GM21528 (cell line): ENCODE results near the gene TRPC4.

Experiments used
- ATAC-seq: cut with Tn5 transposase; IDR thresholded peaks from one replicate; pipeline ENCODE4 v1.9.1; 2021; ENCODE audit warnings: mild to moderate bottlenecking, moderate library complexity; ENCODE audit not compliant: unreplicated experiment, low FRiP score

The TRPC4 gene

DNA sequence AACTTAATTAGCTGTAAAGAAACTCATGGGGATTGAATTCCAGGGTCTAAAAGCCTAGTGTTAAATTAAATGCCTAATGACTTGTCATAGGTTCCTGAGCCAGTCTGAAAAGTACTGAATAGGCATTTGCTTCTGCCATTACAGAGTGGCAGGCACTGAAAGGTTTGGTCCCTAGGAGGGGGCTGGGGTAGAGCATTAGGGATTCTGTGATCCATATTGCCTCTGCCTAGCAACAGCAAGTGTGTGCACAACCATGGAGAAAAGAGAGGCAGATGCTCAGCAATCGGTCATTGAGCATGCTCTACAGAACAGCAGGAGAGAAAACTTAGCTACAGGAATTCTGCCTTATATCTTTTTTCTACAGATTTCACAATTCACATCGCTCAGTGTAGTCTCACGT, 133.5 kb downstream of the TRPC4 start:
- no peak for ATAC-seq

DNA sequence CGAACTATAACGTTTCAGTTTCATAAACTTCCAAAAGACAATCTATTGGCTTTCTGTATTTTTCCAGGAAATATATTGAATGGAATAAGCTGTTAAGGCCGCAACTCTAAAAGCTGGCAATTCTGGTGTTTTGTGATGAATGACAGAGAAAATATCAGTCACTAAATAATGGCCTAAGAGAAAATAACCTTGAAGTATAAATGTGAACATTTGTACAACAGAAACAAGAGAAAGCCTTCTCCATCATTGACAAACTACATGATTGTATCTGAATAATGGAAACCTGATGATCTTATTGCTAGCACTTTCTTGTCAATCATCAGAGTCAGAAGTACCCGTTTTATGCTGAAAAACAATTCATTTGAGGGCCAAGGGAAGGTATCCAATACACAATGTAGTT, 134.3 kb downstream of the TRPC4 start:
- ATAC-seq = no peak

DNA sequence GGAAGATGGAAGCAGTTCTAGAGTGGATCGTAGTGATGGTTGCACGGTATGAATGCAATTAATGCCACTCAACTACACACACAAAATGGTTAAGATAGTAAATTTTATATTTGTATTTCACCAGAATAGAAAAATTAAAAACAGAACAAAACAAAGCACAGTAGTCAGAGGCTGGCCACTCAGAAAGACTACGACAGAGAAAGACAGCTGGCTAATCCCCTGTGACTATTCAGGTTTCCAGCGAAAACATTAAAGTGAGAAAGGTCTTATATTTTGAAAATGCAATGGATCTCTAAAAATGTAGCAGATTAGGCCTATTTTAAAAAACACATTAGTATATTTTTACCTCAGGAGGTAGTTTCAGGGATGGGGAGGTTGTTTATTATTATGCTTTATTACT, 139.7 kb downstream of the TRPC4 start:
- ATAC-seq = no peak

DNA sequence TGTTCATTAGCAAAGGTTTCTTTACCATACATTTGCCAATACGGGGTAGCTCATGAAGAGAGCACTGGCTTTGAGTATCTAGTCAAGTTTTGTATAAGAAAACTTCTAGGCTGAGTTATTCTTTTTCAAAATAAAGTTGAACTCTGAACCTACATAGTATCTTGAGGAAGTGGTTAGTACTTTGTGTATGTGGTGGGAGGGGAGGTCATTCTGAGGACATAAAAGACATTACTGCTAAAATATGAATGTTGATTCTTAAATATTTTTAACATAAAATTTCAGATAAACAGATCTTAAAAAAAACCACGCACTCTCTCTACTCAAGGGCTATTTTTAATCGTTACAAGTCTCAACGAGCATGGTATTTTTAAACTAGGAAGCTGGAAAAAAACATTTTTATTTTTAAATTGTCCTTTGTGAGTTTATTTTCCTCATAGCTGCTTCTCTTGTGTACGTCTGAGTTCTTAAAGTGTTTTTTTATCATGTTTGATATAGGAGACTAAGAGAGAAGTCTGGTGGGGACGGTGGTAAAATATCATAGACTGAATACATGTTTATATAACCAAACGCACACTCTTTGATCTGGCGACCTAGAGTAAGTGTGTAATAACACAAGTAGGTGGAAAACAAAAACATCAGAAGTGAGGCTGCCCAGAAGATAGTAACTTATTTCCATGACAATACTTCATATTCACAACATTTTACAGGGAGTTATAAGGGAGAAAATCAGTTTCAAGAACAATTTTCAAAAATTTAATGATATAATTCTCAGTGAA, 153.0 kb downstream of the TRPC4 start:
- ATAC-seq = no peak

DNA sequence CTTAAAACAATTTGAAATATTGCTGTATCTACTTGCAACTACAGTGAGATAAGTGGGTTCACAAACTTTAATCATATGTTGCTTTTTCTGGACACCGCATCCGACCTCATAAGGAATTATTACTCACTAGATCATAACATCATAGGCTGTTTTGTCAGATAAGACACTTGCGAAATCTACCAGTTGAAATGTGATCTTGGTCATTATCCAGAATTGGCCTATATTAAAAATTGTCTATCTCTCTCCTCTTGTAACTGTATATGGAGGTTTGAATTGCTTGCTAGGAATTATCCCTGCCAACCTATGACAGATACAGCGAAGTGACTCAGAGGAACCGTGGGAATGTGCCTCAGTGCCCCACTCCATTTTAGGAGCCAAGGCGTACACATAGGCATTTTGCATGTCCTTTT, 154.0 kb downstream of the TRPC4 start:
- ATAC-seq = no peak

DNA sequence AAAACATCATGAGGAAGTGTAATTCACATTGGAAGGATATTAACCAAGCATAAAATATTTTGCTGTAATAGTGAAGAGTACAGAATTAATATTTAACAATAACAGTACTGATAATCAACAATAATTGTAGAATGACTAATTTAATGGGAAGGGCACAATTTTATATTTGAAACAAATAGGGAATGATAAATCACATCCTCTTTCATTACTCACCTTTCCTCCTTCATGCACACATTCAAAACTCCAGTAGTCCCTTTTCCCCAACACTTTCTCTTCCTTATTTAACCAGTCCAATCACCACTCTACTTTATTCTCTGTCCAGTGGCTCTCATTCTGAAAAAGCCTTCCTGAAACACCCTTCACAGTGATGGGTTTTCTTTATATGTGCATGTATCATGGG, 160.3 kb downstream of the TRPC4 start:
- ATAC-seq = no peak

DNA sequence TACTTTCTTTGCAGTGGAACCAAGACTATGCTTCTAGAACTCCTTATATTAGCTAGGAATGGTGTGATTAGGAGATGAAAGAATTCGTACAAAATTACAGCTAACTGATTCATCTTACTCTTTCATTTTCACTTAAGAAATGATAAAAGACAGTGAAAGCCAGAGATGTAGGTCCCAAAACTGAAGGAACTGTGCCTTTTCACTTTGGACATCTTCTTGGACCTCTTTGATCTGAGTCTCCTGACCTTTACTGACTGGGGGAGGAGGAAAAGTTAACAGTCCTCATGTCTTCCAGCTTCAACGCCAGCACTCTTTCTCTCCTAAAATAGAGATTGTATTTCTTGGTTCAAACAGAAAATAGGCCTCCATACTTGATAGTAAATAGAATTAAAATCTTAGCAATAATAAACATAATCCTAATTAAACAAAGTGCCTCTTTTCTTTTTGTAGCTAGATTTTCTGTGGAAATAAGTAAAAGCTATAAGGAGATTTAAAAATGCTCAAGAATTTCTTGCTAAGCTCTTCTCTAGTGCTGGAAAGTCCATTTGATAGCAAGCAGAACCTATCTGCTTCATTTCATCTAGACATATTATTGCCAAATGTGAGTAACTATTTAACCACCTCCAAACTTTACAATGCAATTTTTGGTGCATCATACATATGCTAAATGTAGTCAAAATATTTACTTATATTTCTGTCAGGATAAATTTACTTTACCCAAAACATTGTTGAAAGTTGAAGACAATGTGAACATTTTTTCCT, 161.7 kb downstream of the TRPC4 start:
- no peak for ATAC-seq

DNA sequence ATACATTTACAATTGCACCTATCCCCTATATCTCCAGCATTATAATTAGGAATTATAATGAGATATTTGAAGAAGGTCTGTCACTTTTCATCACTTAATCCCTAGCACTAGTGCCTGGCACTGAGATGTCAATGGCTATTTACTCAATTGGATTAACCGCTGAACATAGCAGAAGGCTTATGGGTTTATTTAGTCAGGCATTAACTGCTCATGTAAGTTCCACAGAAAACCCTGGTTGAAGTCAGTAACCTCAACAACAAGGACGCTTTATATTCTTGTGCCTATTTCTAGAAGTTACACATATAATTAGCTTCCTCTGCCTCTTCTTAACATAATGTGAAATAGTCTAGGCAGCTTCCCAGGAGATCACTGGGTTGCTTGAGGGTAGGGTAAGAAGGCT, 163.5 kb downstream of the TRPC4 start:
- ATAC-seq = no peak

DNA sequence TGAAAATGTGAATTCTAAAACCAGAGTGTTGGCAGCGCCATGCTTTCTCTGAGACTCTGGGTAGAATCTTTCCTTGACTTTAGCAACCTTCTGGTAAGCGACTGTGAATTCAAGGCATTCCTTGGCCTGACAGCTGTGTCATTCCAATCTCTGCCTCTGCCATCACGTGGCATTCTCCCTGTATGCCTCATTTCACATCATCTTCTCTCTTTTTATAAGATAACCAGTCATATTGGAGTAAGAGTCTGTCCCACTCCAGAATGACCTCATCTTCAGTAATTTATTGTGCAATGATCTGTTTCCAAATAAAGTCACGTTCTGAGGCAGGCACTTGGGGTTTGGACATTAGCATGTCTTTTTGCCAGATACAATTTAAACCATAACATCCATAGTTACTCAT, 167.6 kb downstream of the TRPC4 start:
- no peak for ATAC-seq

DNA sequence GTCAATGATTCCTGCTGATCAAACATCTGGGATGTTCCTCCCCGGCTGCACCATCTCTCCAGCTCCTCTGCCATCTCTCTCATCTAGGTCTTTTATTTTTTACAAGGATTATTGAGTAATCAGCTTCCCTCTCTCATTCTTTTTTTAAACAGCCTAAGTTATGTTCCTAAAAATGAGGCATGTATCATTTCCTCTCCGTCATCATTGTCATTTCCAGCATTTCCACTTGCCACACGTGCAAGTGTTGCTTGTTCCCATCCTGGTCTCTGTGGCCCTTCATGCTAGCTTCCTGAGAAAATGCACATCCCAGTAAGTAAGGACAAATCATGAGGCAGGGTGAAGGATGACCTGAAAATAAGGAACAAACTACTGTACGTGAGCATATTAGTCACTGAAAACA, 168.3 kb downstream of the TRPC4 start:
- ATAC-seq = no peak

DNA sequence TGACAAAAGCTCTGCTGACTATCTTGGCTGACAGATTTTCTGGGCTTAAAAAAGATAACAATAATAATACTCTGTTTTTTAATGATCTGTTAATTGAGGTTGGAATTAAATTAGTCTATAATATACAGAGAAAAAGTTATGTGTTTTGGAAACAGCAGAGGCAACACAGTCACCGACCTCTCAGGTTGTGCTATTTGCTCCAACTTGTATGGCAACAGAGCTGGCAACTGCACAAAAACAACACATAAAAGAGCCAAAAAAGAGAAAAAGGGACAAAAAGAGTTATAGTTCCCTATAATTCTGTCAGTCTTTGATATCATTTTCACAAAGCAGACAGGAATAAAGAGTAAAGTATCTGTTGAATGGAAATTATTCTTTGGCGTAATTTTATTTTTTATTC, 168.7 kb downstream of the TRPC4 start:
- no peak for ATAC-seq

DNA sequence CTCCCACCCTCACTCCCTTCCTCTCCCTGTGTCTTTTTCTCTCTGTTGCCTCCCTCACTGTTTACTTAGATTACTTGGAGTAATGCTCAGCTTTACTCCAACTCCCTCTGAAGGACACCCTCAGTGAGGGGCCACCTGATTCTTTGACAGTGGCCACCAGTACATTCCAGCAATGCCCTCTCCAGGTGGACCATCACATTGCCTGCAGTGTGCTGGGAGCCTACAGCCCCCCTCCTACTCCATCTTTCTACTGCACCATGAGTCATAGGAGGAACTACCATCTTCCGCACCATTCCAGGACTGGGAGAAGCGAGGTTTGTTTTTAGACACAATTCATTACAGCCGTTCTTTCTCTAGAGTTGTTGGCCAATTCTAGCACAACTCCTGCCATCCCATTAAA, 174.4 kb downstream of the TRPC4 start:
- ATAC-seq = no peak

DNA sequence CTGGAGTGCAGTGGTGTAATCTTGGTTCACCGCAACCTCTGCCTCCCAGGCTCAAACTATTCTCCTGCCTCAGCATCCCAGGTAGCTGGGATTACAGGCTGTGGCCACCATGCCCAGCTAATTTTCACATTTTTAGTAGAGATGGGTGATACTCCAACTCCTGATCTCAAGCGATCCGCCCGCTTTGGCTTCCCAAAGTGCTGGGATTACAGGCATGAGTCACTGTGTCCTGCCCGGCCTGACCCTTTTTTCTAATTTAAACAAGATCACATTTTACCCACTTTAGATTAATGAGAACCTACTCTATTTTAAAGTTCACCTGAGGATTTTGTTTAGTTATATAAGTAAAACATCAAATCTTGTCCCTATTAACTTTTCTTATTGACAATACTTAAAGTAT, 179.2 kb downstream of the TRPC4 start:
- no peak for ATAC-seq

DNA sequence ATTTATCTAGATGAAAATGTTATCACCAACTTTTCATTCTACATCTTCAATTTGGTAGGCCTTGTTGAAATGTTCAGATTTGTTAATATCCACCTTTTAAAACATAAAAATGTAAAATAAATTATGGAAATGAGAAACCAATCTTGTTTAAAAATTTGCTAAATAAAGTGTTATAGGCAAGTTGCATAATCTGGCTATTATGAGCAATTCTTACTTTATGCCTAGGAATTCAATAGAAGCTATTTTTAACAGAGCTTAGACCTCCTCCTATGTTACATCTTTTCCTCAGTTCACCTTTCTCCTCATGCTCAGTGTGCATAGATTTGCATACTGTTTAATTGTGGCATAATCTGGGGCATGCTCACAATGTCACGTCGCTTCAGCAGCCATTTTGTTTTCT, 183.1 kb downstream of the TRPC4 start:
- no peak for ATAC-seq

DNA sequence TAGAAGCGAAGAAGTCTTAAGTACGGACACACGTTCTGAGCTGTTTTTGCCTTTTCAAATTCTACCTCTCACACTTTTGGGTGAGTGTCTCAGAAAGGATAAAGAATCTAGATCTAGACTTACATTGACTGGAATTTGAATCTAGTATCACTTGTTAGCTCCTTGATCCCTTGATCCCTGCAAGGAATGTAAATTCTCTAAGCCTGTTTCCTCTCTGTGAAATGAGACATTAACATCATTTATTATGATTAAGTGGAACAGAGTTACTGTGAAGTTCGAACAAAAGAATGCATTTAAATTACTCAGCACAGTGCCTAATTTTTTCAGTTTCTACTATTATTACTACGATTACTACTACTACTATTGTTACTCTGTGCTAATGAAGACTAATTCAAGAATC, 184.4 kb downstream of the TRPC4 start:
- no peak for ATAC-seq

DNA sequence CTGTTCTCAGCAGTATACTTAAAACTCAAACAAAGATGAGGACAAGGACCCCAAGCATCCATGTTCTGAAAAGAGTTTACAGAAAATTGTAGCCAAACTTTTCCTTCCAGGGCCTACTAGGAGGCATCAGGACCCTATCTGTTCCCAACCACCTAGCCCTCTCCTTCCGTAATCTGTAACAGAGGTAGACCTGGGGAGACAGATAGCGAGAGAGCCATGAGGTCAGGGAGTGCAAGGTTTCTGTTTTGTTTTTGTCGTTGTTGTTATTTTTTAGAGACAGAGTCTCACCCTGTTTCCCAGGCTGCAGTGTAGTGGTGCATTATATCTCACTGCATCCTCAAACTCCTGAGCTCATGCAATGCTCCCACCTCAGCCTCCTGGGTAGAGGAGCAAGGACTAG, 187.1 kb downstream of the TRPC4 start:
- ATAC-seq = no peak

DNA sequence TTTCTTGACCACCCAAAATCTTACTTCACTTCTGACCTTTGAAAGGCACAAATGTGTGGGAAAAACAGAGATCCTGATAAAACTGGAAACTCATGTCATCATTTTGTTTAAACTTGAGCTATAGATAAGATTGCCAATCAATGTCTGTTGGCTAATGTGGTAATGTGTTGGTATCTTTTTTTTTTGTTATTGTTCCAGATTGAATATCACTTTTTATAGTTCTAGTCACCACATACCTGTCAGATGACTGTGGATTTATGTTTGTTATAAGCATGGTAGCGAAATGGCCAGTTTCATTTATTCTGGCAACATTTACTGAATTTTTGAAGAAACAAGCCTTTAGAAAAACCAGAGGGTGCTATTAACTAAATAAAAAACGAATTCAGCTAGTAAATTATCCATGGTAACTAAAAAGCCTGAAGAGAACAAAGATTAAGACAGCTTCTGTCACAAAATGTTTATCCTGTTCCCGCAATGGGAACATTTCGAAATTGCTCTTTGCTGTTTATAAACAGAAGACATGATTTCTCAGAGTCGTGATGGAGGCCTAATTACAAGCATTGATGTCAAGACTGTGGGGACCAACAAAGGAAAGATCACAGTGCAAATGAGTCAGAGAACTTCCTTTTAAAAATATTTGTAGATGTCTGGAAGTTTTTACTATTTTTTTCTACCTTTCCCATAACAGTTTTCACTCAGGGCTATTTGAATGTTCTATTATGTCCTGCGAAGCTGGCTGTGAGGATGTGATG, 188.1 kb downstream of the TRPC4 start:
- no peak for ATAC-seq

DNA sequence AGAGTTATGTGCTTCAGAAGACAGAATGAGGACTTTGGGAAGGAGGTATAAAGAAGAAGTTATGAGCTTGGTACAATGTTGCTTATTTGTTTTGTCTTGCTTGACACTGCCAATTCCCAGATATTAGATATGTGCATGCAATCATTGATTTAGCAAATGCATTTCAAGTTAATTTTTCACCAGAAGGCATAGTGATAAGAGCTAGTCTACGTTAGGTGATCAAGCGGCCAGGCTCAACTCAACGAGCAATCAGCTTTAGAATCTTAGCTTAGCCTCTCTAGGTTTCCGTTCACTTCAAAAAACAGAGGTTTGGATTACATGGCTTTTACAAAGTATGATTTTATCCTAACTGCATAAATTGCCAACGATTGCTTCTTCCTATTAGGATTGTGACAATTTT, 189.4 kb downstream of the TRPC4 start:
- ATAC-seq = no peak

DNA sequence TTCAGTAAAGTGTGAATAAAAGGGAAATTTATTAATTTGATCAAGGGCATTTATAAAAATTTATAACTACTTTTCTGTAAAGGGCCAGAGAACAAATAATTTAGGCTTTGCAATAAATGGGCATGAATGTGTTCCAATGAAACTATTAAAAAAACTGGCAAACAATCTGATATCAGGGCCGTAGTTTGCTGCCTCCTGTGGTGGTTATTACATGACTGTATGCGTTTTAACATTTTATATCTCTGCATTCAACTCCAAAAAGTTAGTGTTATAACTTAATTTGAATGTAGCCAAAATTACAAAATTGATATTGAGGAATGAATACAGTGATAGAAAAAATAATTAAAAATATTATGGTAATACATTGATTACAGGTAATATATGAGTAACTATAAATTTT, 190.5 kb downstream of the TRPC4 start:
- ATAC-seq = no peak

DNA sequence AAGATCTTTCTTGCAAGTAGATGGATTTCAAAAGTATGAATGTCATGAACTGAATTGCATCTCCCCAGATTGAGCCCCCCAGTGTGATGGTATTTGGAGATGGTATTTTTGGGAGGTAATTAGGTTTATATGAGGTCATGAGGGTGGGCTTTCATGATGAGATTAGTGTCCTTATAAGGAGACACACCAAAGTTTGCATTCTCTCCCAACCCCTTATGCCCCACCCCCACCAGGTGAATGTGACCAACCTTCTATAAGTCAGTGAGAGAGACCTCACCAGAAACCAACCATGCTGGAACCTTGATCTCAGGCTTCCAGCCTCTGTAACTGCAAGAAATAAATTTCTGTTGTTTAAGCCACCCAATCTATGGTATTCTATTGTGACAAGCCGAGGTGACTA, 199.7 kb downstream of the TRPC4 start:
- no peak for ATAC-seq

DNA sequence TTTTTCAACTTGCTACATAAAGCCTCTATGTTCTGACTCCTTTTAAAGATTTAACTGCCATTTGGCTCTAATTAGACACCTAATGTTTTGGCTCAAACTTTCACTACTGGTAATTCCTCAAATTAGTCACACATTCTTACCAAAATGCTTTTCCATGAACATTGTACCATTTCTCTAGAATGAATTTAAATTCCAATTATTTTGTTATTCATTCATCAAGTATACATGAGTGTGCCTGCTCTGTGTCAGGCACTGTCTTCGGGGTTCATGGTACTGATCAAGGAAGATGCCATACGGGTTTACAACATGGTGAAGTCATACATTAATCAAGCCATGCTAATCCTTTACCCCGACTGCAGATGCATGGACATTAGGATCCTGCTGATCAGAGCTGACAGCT, 201.9 kb downstream of the TRPC4 start:
- no peak for ATAC-seq

DNA sequence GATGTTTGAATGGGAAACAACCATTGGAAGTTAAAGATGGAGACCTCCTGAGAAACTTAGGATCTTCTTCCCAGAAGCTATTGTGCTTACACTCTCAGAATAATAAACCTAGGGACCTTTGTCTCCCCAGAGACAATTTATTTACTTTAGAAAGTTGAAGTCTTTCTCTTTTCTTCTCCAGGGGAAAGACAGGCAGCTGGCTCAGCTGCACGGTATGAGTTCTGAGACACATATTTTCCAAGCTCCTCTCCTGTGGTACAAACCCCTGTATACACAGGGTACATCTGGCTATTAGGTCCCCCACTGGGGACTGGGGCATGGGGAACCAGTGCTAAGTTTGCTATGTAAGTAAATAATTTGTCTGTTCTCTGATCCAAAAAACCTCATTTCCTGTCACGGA, 203.5 kb downstream of the TRPC4 start:
- no peak for ATAC-seq
